Measurements from ENCODE around the gene PPIG. TPM values are rescaled to one million over a fixed set of nuclear protein-coding genes. Genes with fewer than 3 reads are reported as not detected.
"Not testable (repeated sequence)": the region's sequence is repeated elsewhere in the genome, so short reads cannot be mapped to it uniquely, and the experiment has no call there.

The PPIG gene
- polyA plus RNA-seq, result 10 to 100 TPM; 12.3 to 31.9 (median 23.1) TPM

GRCh38 chr2:169584005-169584877 lies at the start of gene PPIG:
PPIG (plus strand) TSS chr2:169584351; CDS start chr2:169604042, 19,691 bp downstream.
- 5 to 6% (median 5%) methylated on average over 45 to 49 of the region's 49 CpGs for WGBS, 3 donors
- H3K27ac ChIP-seq (ENCODE audit: low read depth, low read length), result peak within 1 kb of the TSS; percentile 87

- H3K27ac ChIP-seq (ENCODE audit: low read depth, low read length), result not testable (repeated sequence)
- WGBS, 3 donors, result 93 to 100% (median 97%) methylated on average over 2 of the region's 2 CpGs
Measured at GRCh38 chr2:169539460-169539859, 44.7 kb upstream of the PPIG start.

DNA sequence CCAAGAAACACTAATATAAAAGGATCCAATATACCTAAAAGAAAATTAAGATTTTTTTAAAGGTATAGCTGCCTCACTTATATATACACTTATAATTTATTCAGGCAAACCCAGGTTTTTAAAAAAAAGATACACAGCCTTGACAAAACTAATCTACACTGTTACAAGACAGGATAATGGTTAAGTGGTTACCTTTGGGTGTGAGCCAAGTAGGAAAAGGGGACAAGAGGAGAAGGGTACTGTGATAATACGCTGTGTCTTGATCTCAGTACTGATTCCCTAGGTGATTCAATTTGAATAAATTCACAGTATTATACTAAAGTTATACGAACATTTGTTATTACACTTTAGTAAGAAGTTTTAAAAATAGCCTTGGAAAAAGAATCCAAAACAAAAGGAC lies 44.0 kb upstream of the PPIG start:
- 58 to 83% (median 70%) methylated on average over 2 of the region's 2 CpGs for WGBS, 3 donors
- no peak overlapping the region for H3K27ac ChIP-seq (ENCODE audit: low read depth, low read length)

GRCh38 chr2:169542433-169542832 lies 41.7 kb upstream of the PPIG start:
- H3K27ac ChIP-seq (ENCODE audit: low read depth, low read length), result no peak overlapping the region
- WGBS, 3 donors, result 93 to 97% (median 94%) methylated on average over 3 of the region's 3 CpGs

GRCh38 chr2:169546756-169547155 lies 37.4 kb upstream of the PPIG start:
- H3K27ac ChIP-seq (ENCODE audit: low read depth, low read length), result no peak overlapping the region
- WGBS, 3 donors, result 93 to 98% (median 98%) methylated on average over 2 of the region's 2 CpGs

DNA sequence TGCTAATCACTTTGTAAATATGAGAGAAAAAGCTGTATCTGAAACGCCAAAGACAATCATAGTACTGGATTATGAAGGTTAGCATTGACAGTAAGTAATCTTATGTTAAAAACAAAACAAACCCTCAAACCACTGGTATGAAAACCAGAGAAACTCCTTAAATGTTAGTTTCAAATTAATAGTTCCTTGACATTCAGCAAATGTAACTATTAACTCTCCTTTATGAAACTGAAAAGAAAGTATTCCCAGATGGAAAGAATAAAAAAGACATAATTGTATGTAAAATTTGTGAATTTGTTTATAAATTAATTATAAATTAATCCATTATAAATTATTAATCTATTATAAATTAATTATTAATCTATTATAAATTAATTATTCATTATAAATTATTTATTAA lies 22.8 kb upstream of the PPIG start:
- 87 to 97% (median 96%) methylated on average over 1 of the region's 1 CpG for WGBS, 3 donors
- H3K27ac ChIP-seq (ENCODE audit: low read depth, low read length), result no peak overlapping the region

DNA sequence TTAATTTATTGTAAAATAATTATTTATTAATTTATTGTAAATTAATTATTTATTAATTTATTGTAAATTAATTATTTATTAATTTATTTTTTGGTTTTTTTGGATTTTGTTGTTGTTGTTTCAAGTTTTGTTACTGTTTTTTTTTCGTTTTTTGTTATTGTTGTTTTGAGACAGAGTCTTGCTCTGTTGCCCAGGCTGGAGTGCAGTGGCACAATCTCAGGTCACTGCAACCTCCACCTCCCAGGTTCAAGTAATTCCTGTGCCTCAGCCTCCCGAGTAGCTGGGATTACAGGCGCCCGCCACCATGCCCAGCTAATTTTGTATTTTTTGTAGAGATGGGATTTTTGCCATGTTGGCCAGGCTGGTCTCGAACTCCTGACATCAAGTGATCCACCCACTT lies 22.1 kb upstream of the PPIG start:
- 92 to 99% (median 97%) methylated on average over 5 of the region's 5 CpGs for WGBS, 3 donors
- not testable (repeated sequence) for H3K27ac ChIP-seq (ENCODE audit: low read depth, low read length)

DNA sequence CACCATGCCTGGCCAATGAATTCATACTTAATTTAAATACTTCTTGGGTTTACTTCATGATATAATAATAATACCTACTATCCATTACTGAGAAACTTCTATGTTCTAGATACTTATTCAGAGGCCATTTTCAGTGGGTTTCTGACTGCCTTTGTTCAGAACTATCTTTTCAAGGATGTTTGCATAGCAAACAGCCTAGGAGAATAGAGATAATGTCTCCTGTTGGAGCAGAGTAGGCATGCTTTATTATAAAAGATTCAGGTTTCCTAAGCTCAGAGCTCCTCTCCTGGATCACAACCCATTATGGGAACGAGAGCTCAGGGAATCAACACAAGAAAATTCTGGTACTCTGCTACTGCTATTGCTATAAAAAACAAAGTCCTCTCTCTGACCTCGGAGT lies 21.6 kb upstream of the PPIG start:
- 50 to 92% (median 89%) methylated on average over 2 of the region's 2 CpGs for WGBS, 3 donors
- no peak overlapping the region for H3K27ac ChIP-seq (ENCODE audit: low read depth, low read length)

- H3K27ac ChIP-seq (ENCODE audit: low read depth, low read length), result no peak overlapping the region
- WGBS, 3 donors, result 46 to 95% (median 91%) methylated on average over 1 of the region's 1 CpG
Measured at GRCh38 chr2:169565686-169566085, 18.5 kb upstream of the PPIG start.

GRCh38 chr2:169569948-169570347 lies 14.2 kb upstream of the PPIG start:
- no peak overlapping the region for H3K27ac ChIP-seq (ENCODE audit: low read depth, low read length)
- WGBS, 3 donors, result 70 to 80% (median 71%) methylated on average over 2 of the region's 2 CpGs

- not testable (repeated sequence) for H3K27ac ChIP-seq (ENCODE audit: low read depth, low read length)
Measured at GRCh38 chr2:169570752-169571151, 13.4 kb upstream of the PPIG start.

DNA sequence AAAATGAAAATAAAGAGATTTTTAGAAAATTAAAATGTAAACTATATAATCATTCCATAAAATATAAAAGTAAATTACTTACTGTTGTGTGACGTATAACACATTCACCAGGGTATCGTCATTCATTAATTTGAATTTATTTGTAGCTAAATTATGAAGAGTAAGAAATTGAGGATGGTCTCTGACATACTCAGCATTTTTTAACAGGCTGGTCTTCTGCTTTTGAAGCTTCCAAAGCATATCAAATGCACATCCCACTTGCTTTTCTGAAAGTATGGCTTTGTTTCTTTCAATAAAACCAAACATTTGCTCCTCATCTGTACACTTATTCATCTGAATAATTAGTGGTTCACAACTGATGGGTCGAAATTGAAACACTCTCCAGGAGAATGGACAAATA lies 12.6 kb upstream of the PPIG start:
- H3K27ac ChIP-seq (ENCODE audit: low read depth, low read length), result no peak overlapping the region
- 78 to 94% (median 93%) methylated on average over 3 of the region's 3 CpGs for WGBS, 3 donors

More at GRCh38 chr2:169570752-169571151, 13.4 kb upstream of the PPIG start:
- 92 to 96% (median 96%) methylated on average over 4 of the region's 4 CpGs for WGBS, 3 donors

DNA sequence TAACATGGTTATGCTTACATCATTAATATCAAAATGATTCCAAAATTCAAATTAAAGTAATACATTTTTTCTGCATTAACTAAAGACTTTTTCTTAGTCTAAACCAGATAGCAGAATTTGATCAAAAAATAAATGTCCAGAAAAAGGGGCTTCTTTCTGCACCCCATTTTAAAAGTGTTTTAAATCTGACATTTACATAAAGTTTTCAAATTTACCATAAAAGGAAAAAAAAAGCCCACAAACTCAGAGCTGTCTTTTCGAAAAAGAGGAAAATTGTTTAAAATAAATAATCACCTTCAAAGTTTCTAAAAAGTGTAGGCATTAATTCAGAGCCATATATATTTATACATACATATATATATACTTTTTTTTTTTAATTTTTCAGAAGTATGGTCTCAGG lies 12.0 kb upstream of the PPIG start:
- WGBS, 3 donors, result 41 to 83% (median 83%) methylated on average over 1 of the region's 1 CpG
- no peak overlapping the region for H3K27ac ChIP-seq (ENCODE audit: low read depth, low read length)

DNA sequence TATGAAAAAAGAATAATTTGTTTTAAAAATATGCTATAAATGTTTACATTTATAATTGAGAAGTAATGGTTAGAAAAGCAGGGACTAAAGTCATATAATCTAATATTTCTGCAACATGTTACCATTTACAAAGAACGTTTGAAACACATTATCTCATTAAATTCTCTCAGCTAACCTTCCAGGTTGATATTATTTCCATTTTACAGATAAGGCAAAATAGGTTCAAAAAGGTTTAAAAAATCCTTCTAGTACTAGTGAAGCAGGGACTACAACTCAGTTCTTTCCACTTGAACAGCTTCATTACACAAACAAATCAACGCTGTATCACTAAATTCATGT lies 11.4 kb upstream of the PPIG start:
- WGBS, 3 donors, result 16 to 31% (median 29%) methylated on average over 2 of the region's 2 CpGs
- no peak overlapping the region for H3K27ac ChIP-seq (ENCODE audit: low read depth, low read length)

DNA sequence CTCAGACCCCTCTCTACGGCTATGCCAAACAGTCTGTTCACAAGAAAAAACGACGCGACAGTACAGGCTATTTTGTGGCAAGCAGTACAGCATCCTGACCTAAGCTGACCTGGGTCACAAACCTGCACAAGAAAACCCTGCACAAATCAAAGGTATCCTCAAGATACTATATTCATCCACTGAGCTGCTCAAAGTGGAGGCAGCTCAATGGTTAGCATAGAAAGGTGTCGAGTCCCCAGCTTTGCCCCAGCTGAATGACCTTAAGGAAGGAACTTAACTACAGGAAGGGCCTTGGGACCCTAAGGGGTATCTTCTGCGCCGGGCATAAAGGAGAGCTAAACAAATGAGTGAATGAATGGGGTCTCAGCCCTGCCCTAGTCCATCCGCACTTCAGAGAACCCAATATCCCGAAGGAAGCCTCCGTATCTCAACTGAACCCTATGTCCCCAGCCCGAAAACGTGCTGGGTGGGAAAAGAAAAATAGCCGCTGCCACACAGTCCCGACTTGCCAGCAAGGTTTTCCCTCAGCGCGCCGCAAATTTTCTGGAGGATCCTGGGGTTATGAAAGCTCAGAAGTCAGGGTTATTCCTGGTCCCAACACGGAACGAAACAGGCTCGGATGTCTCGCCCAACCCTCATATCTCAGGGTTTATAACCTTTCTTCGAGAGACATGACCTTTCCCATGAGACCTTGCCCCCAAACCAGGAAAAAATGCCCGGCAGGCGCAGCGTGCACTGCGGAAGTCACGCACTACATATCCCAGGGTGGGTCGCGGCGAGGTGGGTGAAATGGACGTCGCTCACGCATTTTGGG lies 10.8 kb upstream of the PPIG start, which contains the start of gene FASTKD1:
FASTKD1 (minus strand) TSS at position 706 of the 814 bp plus-strand sequence. CDS start 1,836 bp downstream, outside the sequence.
- 0 to 1% (median 1%) methylated on average over 33 of the region's 33 CpGs for WGBS, 3 donors
- no peak within 1 kb of the TSS for H3K27ac ChIP-seq (ENCODE audit: low read depth, low read length)

- no peak overlapping the region for H3K27ac ChIP-seq (ENCODE audit: low read depth, low read length)
- WGBS, 3 donors, result 33 to 35% (median 33%) methylated on average over 6 of the region's 6 CpGs
Measured at GRCh38 chr2:169573974-169574299, 10.2 kb upstream of the PPIG start.

GRCh38 chr2:169574539-169574938 lies 9.6 kb upstream of the PPIG start:
- H3K27ac ChIP-seq (ENCODE audit: low read depth, low read length), result not testable (repeated sequence)
- WGBS, 3 donors, result 59 to 86% (median 85%) methylated on average over 4 to 5 of the region's 5 CpGs

GRCh38 chr2:169575264-169575663 lies 8.9 kb upstream of the PPIG start:
- 91 to 96% (median 92%) methylated on average over 12 to 30 of the region's 36 CpGs for WGBS, 3 donors
- not testable (repeated sequence) for H3K27ac ChIP-seq (ENCODE audit: low read depth, low read length)

- H3K27ac ChIP-seq (ENCODE audit: low read depth, low read length), result no peak overlapping the region
- WGBS, 3 donors, result 51 to 76% (median 63%) methylated on average over 6 of the region's 6 CpGs
Measured at GRCh38 chr2:169579044-169579443, 5.1 kb upstream of the PPIG start.

All from adipose tissue (tissue), 3 donors.